Measurements from ENCODE around the gene SBK2. TPM values are rescaled to one million over a fixed set of nuclear protein-coding genes. Genes with fewer than 3 reads are reported as not detected.
A peak's percentile ranks its signal among the peaks of the same experiment; 100 is the strongest.

SBK2 gene
- total and polyA plus RNA-seq, 2 donors (not counting 3 experiments of a cell fraction or from before 2014, with no cell fraction given): not detected

GRCh38 chr19:55486971-55487923 lies 49.7 kb downstream of the SBK2 start:
- Histone ChIP-seq H3K9me1 (replicated peaks; ENCODE audit: control insufficient read depth, extremely low read depth, insufficient read depth, low read length) (no peaks in the 10 kb centered on the region), H3K27ac (ENCODE audit: insufficient read depth, low read depth, low read length) (peak overlapping the region; percentile 92), H2AFZ (ENCODE audit: low read depth, low read length) (no peak overlapping the region), H3K9me3 (replicated peaks; ENCODE audit: control insufficient read depth, insufficient read depth, low read length) (no peaks in the 10 kb centered on the region), H3K36me3 (ENCODE audit: control insufficient read depth in 2 of 2, extremely low read depth in 1 of 2, insufficient read depth in 2 of 2, low read length in 2 of 2) (peaks cover 0 to 3% of the 10 kb centered on the region in 2 experiments), H4K20me1 (replicated peaks; ENCODE audit: control insufficient read depth, extremely low read depth, insufficient read depth, low read length) (no peaks in the 10 kb centered on the region), H3K4me2 (ENCODE audit: insufficient read depth, low read length) (peak overlapping the region; percentile 55), H3K79me2 (ENCODE audit: control insufficient read depth, insufficient read depth, low read length) (peaks cover 2% of the 10 kb centered on the region), H3K9ac (replicated peaks; ENCODE audit: extremely low read depth, insufficient read depth, low read length) (peak overlapping the region; percentile 76), H3K4me3 (replicated peaks in 1 of 3; ENCODE audit: insufficient read depth in 1 of 3, low read depth in 1 of 3, low read length in 3 of 3) (peak overlapping the region in 2 of 3 experiments; percentile 7 to 20), H3K27me3 (ENCODE audit: control insufficient read depth in 2 of 2, insufficient read depth in 2 of 2, low read length in 2 of 2) (no peaks in the 10 kb centered on the region), H3K4me1 (ENCODE audit: control insufficient read depth, extremely low read depth, insufficient read depth, low read length) (peaks cover 34% of the 10 kb centered on the region)
- TF ChIP-seq POLR2AphosphoS5 (IDR thresholded peaks at IDR 0.05; ENCODE audit: insufficient read depth, low read depth, low read length): peak; percentile 52
- no peak for TF ChIP-seq MYC (IDR thresholded peaks at IDR 0.05; ENCODE audit: low read depth, low read length)
- peak; percentile 18 for TF ChIP-seq POLR2A (IDR thresholded peaks at IDR 0.05; ENCODE audit: low read depth, low read length)
- no peak for TF ChIP-seq CTCF (IDR thresholded peaks at IDR 0.05; ENCODE audit: extremely low read depth in 1 of 2, insufficient read depth in 1 of 2, low read depth in 1 of 2, low read length in 2 of 2)
- TF ChIP-seq FOS (IDR thresholded peaks at IDR 0.05; ENCODE audit: borderline replicate concordance, insufficient read depth, low read length): peak; percentile 60
- TF ChIP-seq JUN (IDR thresholded peaks at IDR 0.05; ENCODE audit: borderline replicate concordance, insufficient read depth, insufficient read length, low read depth): peak; percentile 53
- dilution Hi-C loops (cut with MboI; ENCODE audit: extremely low pct_ligation_motif_present, low sequenced_read_pairs): no loop called here
- TSS peak; percentile 25 for BruUV-seq (replicated peaks)
- POLR2A ChIA-PET: interaction anchor here (0.5 to 2.2 kb wide), 4 partner anchors 11 to 112 kb away, joined by 3 to 13 read pairs (median 5); partner anchors contain the start of genes FIZ1, ISOC2 and ZNF628
- FAIRE-seq (peak; percentile 95), DNase-seq (ENCODE audit: low read depth, low spot score) (peak; percentile 83)
- CTCF ChIA-PET: interaction anchor here (0.7 to 6.1 kb wide), 15 partner anchors 10 to 346 kb away, joined by 3 to 91 read pairs (median 4); partner anchors contain the start of genes ISOC2, U2AF2, ZNF524 and ZNF628
- intact Hi-C loops (cut with micrococcal nuclease): loop anchor here (1.0 to 2.0 kb wide), 3 partner anchors 11 to 20 kb away; partner anchors contain the start of gene ZNF628

Data from endothelial cell of umbilical vein (primary cell).